Retina (tissue), 1 donor: ENCODE results near the gene BET1.

Experiments used
- DNase-seq: peaks from one replicate; pipeline ENCODE4 v3.0.0-alpha.2; 2016

BET1 gene

GRCh38 chr7:94011714-94012353 is 7.7 kb upstream of the BET1 start:
- no peak for DNase-seq

- no peak for DNase-seq
These were observed 4.4 kb upstream of the BET1 start for GRCh38 chr7:94008537-94008936.

GRCh38 chr7:94005753-94006152 is 1.6 kb upstream of the BET1 start:
- no peak for DNase-seq

GRCh38 chr7:94003446-94004023 is 620 bp downstream of the BET1 start:
- DNase-seq: no peak

- DNase-seq: no peak
These were observed 2.8 kb downstream of the BET1 start for GRCh38 chr7:94001396-94001795.

- DNase-seq: no peak
These were observed 6.3 kb downstream of the BET1 start for GRCh38 chr7:93997868-93998267.

GRCh38 chr7:93992421-93993110 is 11.6 kb downstream of the BET1 start:
- no peak for DNase-seq

- DNase-seq: no peak
These were observed 16.9 kb downstream of the BET1 start for GRCh38 chr7:93987297-93987696.

- DNase-seq: no peak
These were observed 19.1 kb downstream of the BET1 start for GRCh38 chr7:93985101-93985500.

GRCh38 chr7:93984024-93984423 is 20.1 kb downstream of the BET1 start:
- DNase-seq: no peak

GRCh38 chr7:93981480-93981874 is 22.7 kb downstream of the BET1 start:
- no peak for DNase-seq

GRCh38 chr7:93980744-93981479 is 23.2 kb downstream of the BET1 start:
- DNase-seq: no peak

- no peak for DNase-seq
These were observed 26.8 kb downstream of the BET1 start for GRCh38 chr7:93977211-93977950.

- DNase-seq: no peak
These were observed 31.0 kb downstream of the BET1 start for GRCh38 chr7:93973134-93973533.

- no peak for DNase-seq
These were observed 32.0 kb downstream of the BET1 start for GRCh38 chr7:93972029-93972725.

- no peak for DNase-seq
These were observed 35.1 kb downstream of the BET1 start for GRCh38 chr7:93968911-93969620.

GRCh38 chr7:93964813-93965212 is 39.3 kb downstream of the BET1 start:
- no peak for DNase-seq

GRCh38 chr7:93964262-93964661 is 39.9 kb downstream of the BET1 start:
- no peak for DNase-seq

GRCh38 chr7:93960986-93961385 is 43.2 kb downstream of the BET1 start:
- no peak for DNase-seq

GRCh38 chr7:93958651-93959050 is 45.5 kb downstream of the BET1 start:
- DNase-seq: no peak

GRCh38 chr7:93958216-93958615 is 45.9 kb downstream of the BET1 start:
- DNase-seq: no peak

GRCh38 chr7:93957767-93958166 is 46.4 kb downstream of the BET1 start:
- no peak for DNase-seq
